Endothelial cell (in vitro differentiated cells): ENCODE measurements around the gene TMEM163. TPM values are rescaled to one million over a fixed set of nuclear protein-coding genes. Genes with fewer than 3 reads are reported as not detected.

Experiments
- DNase-seq: peaks from one replicate; pipeline ENCODE4 v3.0.0; 2021; ENCODE audit warnings: low spot score
- H3K27ac Mint-ChIP-seq: one replicate; pipeline ENCODE4 v1.8.0; 2021; ENCODE audit warnings: mixed read lengths, inconsistent platforms; ENCODE audit not compliant: unreplicated experiment
- H3K27me3 Mint-ChIP-seq: one replicate; pipeline ENCODE4 v1.8.0; 2021; ENCODE audit warnings: mild to moderate bottlenecking, moderate library complexity, mixed read lengths, inconsistent platforms; ENCODE audit not compliant: unreplicated experiment
- H3K36me3 Mint-ChIP-seq: one replicate; pipeline ENCODE4 v1.8.0; 2021; ENCODE audit warnings: mild to moderate bottlenecking, low read depth, mixed read lengths, inconsistent platforms; ENCODE audit not compliant: unreplicated experiment
- H3K4me1 Mint-ChIP-seq: one replicate; pipeline ENCODE4 v1.8.0; 2021; ENCODE audit warnings: mild to moderate bottlenecking, mixed read lengths, inconsistent platforms; ENCODE audit not compliant: unreplicated experiment
- H3K4me3 Mint-ChIP-seq: one replicate; pipeline ENCODE4 v1.8.0; 2021; ENCODE audit warnings: mild to moderate bottlenecking, mixed read lengths, inconsistent platforms; ENCODE audit not compliant: unreplicated experiment
- H3K9me3 Mint-ChIP-seq: one replicate; pipeline ENCODE4 v1.8.0; 2021; ENCODE audit warnings: mixed read lengths, inconsistent platforms; ENCODE audit not compliant: unreplicated experiment
- CTCF ChIP-seq: fragments of 200-600 bp; sonication (generic); IDR thresholded peaks from one replicate; pipeline ENCODE4 v1.5.0; 2021; ENCODE audit warnings: antibody characterized with exemption; ENCODE audit not compliant: unreplicated experiment
- total RNA-seq: library from RNA; stranded (reverse); fragmentation: NEBNext Ultra II Directional; extraction: Animal tissue kit (Norgen Biotek cat#: 25700); gene quantifications from one replicate; pipeline ENCODE4 v1.2.1, GENCODE V29; 2021; ENCODE audit not compliant: unreplicated experiment

TMEM163 gene
- total RNA-seq, 1 donor from 2014 or later, result 150 TPM

- DNase-seq, result no peak
- H3K27ac Mint-ChIP-seq, result no peak overlapping the region
- peaks cover 45% of the 10 kb centered on the region for H3K4me1 Mint-ChIP-seq
- H3K36me3 Mint-ChIP-seq, result peaks cover 11% of the 10 kb centered on the region
- no peaks in the 10 kb centered on the region for H3K9me3 Mint-ChIP-seq
- no peak for TF ChIP-seq CTCF
- H3K4me3 Mint-ChIP-seq, result no peak overlapping the region
- H3K27me3 Mint-ChIP-seq, result peaks cover 9% of the 10 kb centered on the region
Measured at GRCh38 chr2:134575888-134576287, 142.9 kb downstream of the TMEM163 start.

- Mint-ChIP-seq H3K27me3 (peaks cover 11% of the 10 kb centered on the region), H3K9me3 (no peaks in the 10 kb centered on the region), H3K27ac (no peak overlapping the region), H3K4me1 (peaks cover 39% of the 10 kb centered on the region), H3K36me3 (peaks cover 11% of the 10 kb centered on the region), H3K4me3 (no peak overlapping the region)
- no peak for DNase-seq
- TF ChIP-seq CTCF, result no peak
Measured at GRCh38 chr2:134574611-134575330, 144.0 kb downstream of the TMEM163 start.

GRCh38 chr2:134573724-134574123, 145.1 kb downstream of the TMEM163 start:
- H3K4me3 Mint-ChIP-seq, result no peak overlapping the region
- no peak overlapping the region for H3K27ac Mint-ChIP-seq
- no peak for DNase-seq
- H3K36me3 Mint-ChIP-seq, result peaks cover 11% of the 10 kb centered on the region
- no peak for TF ChIP-seq CTCF
- H3K4me1 Mint-ChIP-seq, result peaks cover 29% of the 10 kb centered on the region
- no peaks in the 10 kb centered on the region for H3K9me3 Mint-ChIP-seq
- peaks cover 11% of the 10 kb centered on the region for H3K27me3 Mint-ChIP-seq

- H3K36me3 Mint-ChIP-seq, result peaks cover 11% of the 10 kb centered on the region
- no peaks in the 10 kb centered on the region for H3K9me3 Mint-ChIP-seq
- H3K4me3 Mint-ChIP-seq, result no peak overlapping the region
- peaks cover 22% of the 10 kb centered on the region for H3K4me1 Mint-ChIP-seq
- H3K27ac Mint-ChIP-seq, result no peak overlapping the region
- DNase-seq, result no peak
- TF ChIP-seq CTCF, result no peak
- peaks cover 13% of the 10 kb centered on the region for H3K27me3 Mint-ChIP-seq
Measured at GRCh38 chr2:134573085-134573370, 145.8 kb downstream of the TMEM163 start.

GRCh38 chr2:134572314-134573084, 146.3 kb downstream of the TMEM163 start:
- Mint-ChIP-seq H3K9me3 (no peaks in the 10 kb centered on the region), H3K4me3 (no peak overlapping the region), H3K27ac (no peak overlapping the region), H3K27me3 (peaks cover 13% of the 10 kb centered on the region), H3K4me1 (peaks cover 17% of the 10 kb centered on the region), H3K36me3 (peaks cover 8% of the 10 kb centered on the region)
- DNase-seq, result no peak
- TF ChIP-seq CTCF, result no peak
